Peyer's patch (tissue), 4 donors: ENCODE data around the gene SIK2.

Experiments used
- CTCF ChIP-seq, 6 experiments: fragments of 450-650 bp in 4 of 6; fragments of 200-600 bp in 2 of 6; sonication (generic) in 1 of 6; IDR thresholded peaks; one replicate each; pipeline ENCODE4 v1.5.1; 2017 to 2019; ENCODE audit warnings: antibody characterized with exemption in 6 of 6, mild to moderate bottlenecking in 3 of 6, moderate library complexity in 1 of 6
- POLR2A ChIP-seq, 2 donors: fragments of 450-650 bp; IDR thresholded peaks; one replicate each; pipeline ENCODE4 v1.5.1; 2017; ENCODE audit warnings: antibody characterized with exemption in 2 of 2, mild to moderate bottlenecking in 2 of 2, moderate library complexity in 2 of 2

GRCh38 chr11:111557425-111558111, 44.7 kb upstream of the SIK2 start:
- TF ChIP-seq CTCF (IDR thresholded peaks at IDR 0.05) (no peak), POLR2A (IDR thresholded peaks at IDR 0.05) (no peak)
